HUES64 (cell line): ENCODE data around the gene FOXG1. TPM values are rescaled to one million over a fixed set of nuclear protein-coding genes. Genes with fewer than 3 reads are reported as not detected.

ENCODE experiments used
- H3K27ac ChIP-seq: 2 replicates; pipeline ENCODE4 v1.7.0; 2013; ENCODE audit warnings: low read depth, low read length, inconsistent platforms
- H3K27me3 ChIP-seq: 2 replicates; pipeline ENCODE4 v1.6.1; 2013; ENCODE audit warnings: mild to moderate bottlenecking, low read length; ENCODE audit not compliant: insufficient read depth
- H3K36me3 ChIP-seq: 2 replicates; pipeline ENCODE4 v1.6.1; 2013; ENCODE audit warnings: mild to moderate bottlenecking, low read length; ENCODE audit not compliant: insufficient read depth
- H3K4me1 ChIP-seq: 2 replicates; pipeline ENCODE4 v1.6.1; 2013; ENCODE audit warnings: mild to moderate bottlenecking, low read length, moderate library complexity; ENCODE audit not compliant: insufficient read depth
- H3K4me3 ChIP-seq: 2 replicates; pipeline ENCODE4 v1.5.1; 2013; ENCODE audit warnings: mild to moderate bottlenecking, low read length, moderate library complexity
- H3K9ac ChIP-seq: 2 replicates; pipeline ENCODE4 v1.6.1; 2013; ENCODE audit warnings: mild to moderate bottlenecking, low read depth, low read length
- H3K9me3 ChIP-seq: 2 replicates; pipeline ENCODE4 v1.6.1; 2013; ENCODE audit warnings: low read depth, low read length; ENCODE audit not compliant: insufficient read depth
- WGBS: fragments of 150-250, 120-280 bp; methylation state at CpG from one replicate; pipeline ENCODE4 v1.1.7; 2013; ENCODE audit warnings: missing lambda C conversion rate; 5-methylcytosine and 5-hydroxymethylcytosine counted together
- polyA plus RNA-seq, 2 experiments: library from polyadenylated mRNA; stranded (reverse); fragments of 50-300 nt; gene quantifications; one replicate each; pipeline ENCODE4 v1.2.3, GENCODE V29; 2013

The FOXG1 gene
- polyA plus RNA-seq (2013, experiment 1 of 2): 0.10 TPM
- polyA plus RNA-seq (2013, experiment 2 of 2): not detected

DNA sequence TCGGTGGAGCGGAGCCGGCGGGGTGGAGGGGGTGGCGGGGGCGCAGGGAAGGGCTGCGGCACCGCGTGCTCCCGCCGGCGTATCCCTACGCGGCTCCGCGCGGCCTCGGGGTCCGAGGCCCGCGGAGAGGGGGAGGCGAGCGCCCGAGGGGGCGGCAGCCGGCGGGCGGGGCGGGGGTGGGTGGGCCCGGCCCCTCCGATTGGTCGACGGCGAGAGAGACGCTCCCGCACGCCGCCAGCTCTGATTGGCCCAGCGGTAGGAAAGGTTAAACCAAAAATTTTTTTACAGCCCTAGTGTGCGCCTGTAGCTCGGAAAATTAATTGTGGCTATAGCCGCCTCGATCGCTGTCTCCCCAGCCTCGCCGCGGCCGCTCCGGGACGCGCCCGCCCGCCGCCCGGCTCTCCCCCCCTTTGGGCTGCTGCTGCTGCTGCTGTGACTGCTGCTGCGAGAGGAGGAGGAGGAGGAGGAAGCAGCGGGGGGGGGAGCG, at the start of gene FOXG1:
Gene FOXG1 (plus strand): TSS at position 319 of the 487 bp plus-strand sequence. CDS start 493 bp downstream, outside the sequence.
- Histone ChIP-seq H3K9ac (peak within 1 kb of the TSS; percentile 48; the same call in 1 of the 2 replicates), H3K4me3 (peak within 1 kb of the TSS; percentile 53), H3K4me1 (peaks cover 17% of the 10 kb centered on the region), H3K36me3 (no peaks in the 10 kb centered on the region), H3K27me3 (peaks cover 92% of the 10 kb centered on the region), H3K9me3 (no peaks in the 10 kb centered on the region), H3K27ac (no peak within 1 kb of the TSS)
- WGBS: 1% methylated on average over 55 of the region's 58 CpGs

GRCh38 chr14:28719130-28719529, 47.5 kb upstream of the FOXG1 start:
- WGBS: 96% methylated on average over 5 of the region's 5 CpGs
- no peaks in the 10 kb centered on the region for H3K36me3 ChIP-seq
- no peak overlapping the region for H3K27ac ChIP-seq
- no peaks in the 10 kb centered on the region for H3K9me3 ChIP-seq
- H3K4me1 ChIP-seq: no peaks in the 10 kb centered on the region
- no peak overlapping the region for H3K9ac ChIP-seq
- no peaks in the 10 kb centered on the region for H3K27me3 ChIP-seq
- no peak overlapping the region for H3K4me3 ChIP-seq

GRCh38 chr14:28731358-28731757, 35.2 kb upstream of the FOXG1 start:
- Histone ChIP-seq H3K27me3 (no peaks in the 10 kb centered on the region), H3K4me3 (no peak overlapping the region), H3K9me3 (no peaks in the 10 kb centered on the region), H3K9ac (no peak overlapping the region), H3K27ac (no peak overlapping the region), H3K36me3 (no peaks in the 10 kb centered on the region), H3K4me1 (no peaks in the 10 kb centered on the region)
- WGBS: no CpG with 5 or more reads among the region's 2 CpGs

DNA sequence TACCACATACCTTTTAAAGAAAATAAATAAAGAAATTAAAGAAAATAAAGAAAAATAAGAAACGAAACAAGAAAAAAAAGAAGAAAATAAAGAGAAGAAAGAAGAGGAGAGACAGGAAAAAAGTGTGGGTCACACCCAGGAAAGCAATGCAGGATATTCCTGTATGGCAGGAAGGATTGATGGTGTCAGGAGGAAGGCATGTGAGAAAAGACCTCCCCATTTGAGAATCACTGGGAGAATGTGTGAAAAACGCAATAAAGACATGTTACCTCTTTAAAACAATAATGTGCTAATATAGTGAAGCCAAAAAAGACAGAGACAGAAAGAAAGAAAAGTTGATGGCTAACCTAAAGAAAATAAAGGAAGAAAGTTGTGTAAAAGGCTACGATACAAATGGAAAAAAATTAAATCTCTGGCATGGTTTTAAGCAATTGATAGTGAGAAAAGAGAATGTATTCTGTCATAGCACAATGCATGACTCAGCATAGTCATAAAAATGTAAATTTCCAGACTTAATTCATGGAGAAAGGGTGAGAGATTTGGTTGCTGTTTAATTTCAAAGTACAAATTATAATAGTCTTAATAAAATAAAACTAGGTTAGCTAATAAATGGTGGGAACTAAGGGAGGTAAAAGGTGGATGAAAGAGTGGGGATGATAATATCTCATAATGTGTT, 24.3 kb upstream of the FOXG1 start:
- H3K9ac ChIP-seq: no peak overlapping the region
- H3K9me3 ChIP-seq: 0 out of 2 replicates have a peak, but pooled peaks cover 2% of the 10 kb centered on the region
- no peak overlapping the region for H3K27ac ChIP-seq
- no peaks in the 10 kb centered on the region for H3K4me1 ChIP-seq
- no peak overlapping the region for H3K4me3 ChIP-seq
- 95% methylated on average over 2 of the region's 3 CpGs for WGBS
- no peaks in the 10 kb centered on the region for H3K36me3 ChIP-seq
- H3K27me3 ChIP-seq: no peaks in the 10 kb centered on the region

DNA sequence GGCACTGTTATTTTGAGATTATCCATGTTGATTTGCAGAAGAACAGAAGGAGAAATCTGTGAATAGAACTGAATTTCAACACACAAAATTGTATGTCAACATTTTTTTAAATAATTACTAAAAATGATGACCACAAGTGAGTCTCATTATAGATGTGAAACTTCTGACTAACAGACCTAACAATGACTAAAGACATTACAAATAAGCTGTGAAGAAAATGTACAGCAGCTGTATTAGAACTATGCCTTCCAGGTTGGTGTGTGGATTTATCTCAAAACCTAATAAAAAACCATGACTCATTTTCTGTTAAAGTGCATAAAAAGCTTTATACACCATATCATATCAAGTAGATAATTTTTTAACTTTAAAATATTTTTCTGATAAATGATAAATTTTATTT, 22.5 kb upstream of the FOXG1 start:
- H3K4me3 ChIP-seq: no peak overlapping the region
- H3K27ac ChIP-seq: no peak overlapping the region
- 0 out of 2 replicates have a peak, but pooled peaks cover 3% of the 10 kb centered on the region for H3K9me3 ChIP-seq
- no peaks in the 10 kb centered on the region for H3K4me1 ChIP-seq
- no peak overlapping the region for H3K9ac ChIP-seq
- no peaks in the 10 kb centered on the region for H3K36me3 ChIP-seq
- H3K27me3 ChIP-seq: no peaks in the 10 kb centered on the region

- no peaks in the 10 kb centered on the region for H3K4me1 ChIP-seq
- 73% methylated on average over 1 of the region's 1 CpG for WGBS
- H3K4me3 ChIP-seq: no peak overlapping the region
- no peak overlapping the region for H3K27ac ChIP-seq
- no peak overlapping the region for H3K9ac ChIP-seq
- no peaks in the 10 kb centered on the region for H3K27me3 ChIP-seq
- no peaks in the 10 kb centered on the region for H3K36me3 ChIP-seq
- H3K9me3 ChIP-seq: 0 out of 2 replicates have a peak, but pooled peaks cover 3% of the 10 kb centered on the region
These were observed 21.4 kb upstream of the FOXG1 start for GRCh38 chr14:28745176-28745575.

GRCh38 chr14:28746247-28746646, 20.3 kb upstream of the FOXG1 start:
- H3K9ac ChIP-seq: no peak overlapping the region
- no peak overlapping the region for H3K4me3 ChIP-seq
- H3K4me1 ChIP-seq: no peaks in the 10 kb centered on the region
- no peak overlapping the region for H3K27ac ChIP-seq
- 87% methylated on average over 1 of the region's 1 CpG for WGBS
- H3K36me3 ChIP-seq: no peaks in the 10 kb centered on the region
- H3K9me3 ChIP-seq: 0 out of 2 replicates have a peak, but pooled peaks cover 3% of the 10 kb centered on the region
- H3K27me3 ChIP-seq: no peaks in the 10 kb centered on the region

DNA sequence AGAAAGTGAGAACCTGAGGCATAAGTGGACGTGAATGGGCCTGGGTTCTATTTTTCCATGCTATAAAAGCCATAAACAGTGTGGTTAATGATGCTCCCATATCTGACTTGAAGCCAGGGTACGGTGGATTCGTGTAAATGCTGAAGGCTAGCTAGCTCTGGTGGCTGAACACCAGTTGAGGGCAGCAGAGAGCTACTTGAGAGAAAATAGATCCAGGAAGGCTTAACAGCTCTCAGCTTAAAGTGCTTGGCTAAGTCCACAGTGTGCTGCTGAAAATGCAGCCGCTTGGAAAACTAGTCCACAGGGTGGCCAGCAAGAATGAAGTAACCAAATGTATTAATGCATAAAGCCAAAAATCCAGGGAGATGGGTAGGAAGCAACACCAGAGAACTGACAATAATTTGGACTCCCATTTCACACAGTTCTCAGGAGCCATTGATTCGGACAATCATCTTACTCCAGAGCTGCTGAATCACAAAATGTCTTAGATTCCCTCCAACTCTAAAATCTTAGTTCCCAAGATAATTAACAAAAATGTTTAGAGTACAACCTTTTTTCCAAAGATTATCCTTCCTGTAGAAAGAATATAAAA, 15.0 kb upstream of the FOXG1 start:
- H3K9ac ChIP-seq: no peak overlapping the region
- 29% methylated on average over 5 of the region's 5 CpGs for WGBS
- no peaks in the 10 kb centered on the region for H3K36me3 ChIP-seq
- 0 out of 2 replicates have a peak, but pooled peaks cover 3% of the 10 kb centered on the region for H3K9me3 ChIP-seq
- no peak overlapping the region for H3K27ac ChIP-seq
- peaks cover 32% of the 10 kb centered on the region for H3K27me3 ChIP-seq
- peaks cover 12% of the 10 kb centered on the region for H3K4me1 ChIP-seq
- H3K4me3 ChIP-seq: no peak overlapping the region

DNA sequence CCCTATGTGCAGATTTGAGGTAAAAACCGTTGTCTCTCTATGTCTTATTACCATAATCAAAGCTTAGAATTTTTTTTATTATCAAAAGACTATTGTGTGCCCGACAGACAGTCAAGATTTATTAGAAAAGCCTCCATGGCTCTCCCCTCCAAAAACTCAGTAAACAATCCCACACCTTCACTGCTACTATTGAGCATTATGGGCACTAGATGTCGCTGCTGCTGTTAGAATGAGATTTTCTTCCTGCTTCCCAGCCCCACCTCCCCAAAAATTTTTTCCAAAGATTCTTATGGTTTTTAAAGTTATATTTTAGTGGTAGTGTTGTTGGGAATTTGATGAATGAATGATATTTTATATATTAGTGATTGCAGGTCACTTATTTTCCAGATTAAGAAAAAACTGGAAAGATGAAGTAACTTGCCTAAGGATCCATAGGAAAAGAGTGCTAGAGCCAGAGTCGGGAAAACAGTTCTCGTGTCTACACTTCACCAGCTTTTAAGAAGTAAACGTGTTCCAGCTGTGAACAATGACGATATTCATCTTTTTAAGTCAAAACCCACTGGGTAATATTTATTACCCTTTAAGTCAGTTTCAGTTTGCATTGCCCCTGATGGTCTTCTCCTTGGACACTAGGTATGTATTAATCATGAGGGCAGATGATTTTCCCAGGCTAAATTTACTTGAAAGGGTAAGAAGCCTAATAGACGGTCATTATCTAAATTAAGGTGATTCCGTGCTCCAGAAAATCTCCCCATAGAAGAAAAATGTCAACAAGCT, 12.2 kb upstream of the FOXG1 start:
- Histone ChIP-seq H3K9me3 (no peaks in the 10 kb centered on the region), H3K27ac (no peak overlapping the region), H3K9ac (no peak overlapping the region), H3K36me3 (no peaks in the 10 kb centered on the region), H3K4me1 (peaks cover 21% of the 10 kb centered on the region), H3K4me3 (no peak overlapping the region), H3K27me3 (peaks cover 61% of the 10 kb centered on the region)
- WGBS: 15% methylated on average over 8 of the region's 9 CpGs

GRCh38 chr14:28755198-28755815, 11.3 kb upstream of the FOXG1 start:
- no peak overlapping the region for H3K9ac ChIP-seq
- H3K4me1 ChIP-seq: peaks cover 25% of the 10 kb centered on the region
- H3K36me3 ChIP-seq: no peaks in the 10 kb centered on the region
- H3K27ac ChIP-seq: no peak overlapping the region
- H3K27me3 ChIP-seq: peaks cover 70% of the 10 kb centered on the region
- 8% methylated on average over 12 of the region's 14 CpGs for WGBS
- H3K4me3 ChIP-seq: no peak overlapping the region
- no peaks in the 10 kb centered on the region for H3K9me3 ChIP-seq

DNA sequence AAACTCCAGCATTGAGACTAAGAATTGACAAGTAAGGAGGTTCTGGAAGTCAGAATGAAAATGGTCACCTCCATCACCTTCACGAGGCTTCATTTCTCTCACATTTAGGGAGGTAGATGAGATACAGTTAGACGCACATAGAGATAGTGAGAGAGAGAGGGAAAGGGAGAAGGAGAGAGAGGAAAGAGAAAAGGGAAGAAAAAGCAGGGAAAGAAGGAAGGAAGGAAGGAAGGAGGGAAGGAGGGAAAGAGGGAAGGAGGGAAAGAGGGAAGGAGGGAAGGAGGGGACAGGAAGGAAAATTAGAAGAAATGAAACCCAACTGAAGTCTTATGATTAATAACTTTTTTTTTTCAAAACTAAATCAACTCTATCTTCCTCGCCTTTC, 10.7 kb upstream of the FOXG1 start:
- Histone ChIP-seq H3K9ac (no peak overlapping the region), H3K27ac (no peak overlapping the region), H3K4me3 (no peak overlapping the region), H3K27me3 (peaks cover 75% of the 10 kb centered on the region), H3K36me3 (no peaks in the 10 kb centered on the region), H3K4me1 (peaks cover 25% of the 10 kb centered on the region), H3K9me3 (no peaks in the 10 kb centered on the region)
- WGBS: 4% methylated on average over 2 of the region's 3 CpGs
